Peyer's patch (tissue), 4 donors: Measurements from ENCODE around the gene SLC25A13.

Experiments used
- POLR2A ChIP-seq, 2 donors: fragments of 450-650 bp; IDR thresholded peaks; one replicate each; pipeline ENCODE4 v1.5.1; 2017; ENCODE audit warnings: antibody characterized with exemption in 2 of 2, mild to moderate bottlenecking in 2 of 2, moderate library complexity in 2 of 2
- TF ChIP-seq, protein P1 (sequence below), 6 experiments: fragments of 450-650 bp in 4 of 6; fragments of 200-600 bp in 2 of 6; sonication (generic) in 1 of 6; IDR thresholded peaks; one replicate each; pipeline ENCODE4 v1.5.1; 2017 to 2019; ENCODE audit warnings: antibody characterized with exemption in 6 of 6, mild to moderate bottlenecking in 3 of 6, moderate library complexity in 1 of 6

DNA sequence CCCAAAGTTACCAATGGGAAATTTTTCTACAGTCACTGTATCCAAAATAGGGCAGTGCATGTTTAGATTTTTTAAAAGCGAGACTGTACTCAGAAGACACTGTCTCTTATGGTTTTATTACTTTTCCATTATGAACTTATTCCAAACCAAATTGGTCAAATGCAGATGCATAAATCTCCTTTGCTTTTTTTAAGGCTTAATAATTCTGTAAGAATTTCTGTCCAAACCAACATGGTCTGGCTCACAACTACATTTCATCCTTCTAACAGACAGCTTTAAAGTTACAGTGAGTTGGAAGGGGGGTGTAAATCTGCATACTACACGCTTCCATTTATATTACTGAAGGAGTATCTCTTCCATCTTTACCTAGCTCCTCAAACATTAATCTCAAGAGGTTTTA lies 199.2 kb downstream of the SLC25A13 start:
- TF ChIP-seq POLR2A (IDR thresholded peaks at IDR 0.05) = no peak
- TF ChIP-seq, protein P1, sequence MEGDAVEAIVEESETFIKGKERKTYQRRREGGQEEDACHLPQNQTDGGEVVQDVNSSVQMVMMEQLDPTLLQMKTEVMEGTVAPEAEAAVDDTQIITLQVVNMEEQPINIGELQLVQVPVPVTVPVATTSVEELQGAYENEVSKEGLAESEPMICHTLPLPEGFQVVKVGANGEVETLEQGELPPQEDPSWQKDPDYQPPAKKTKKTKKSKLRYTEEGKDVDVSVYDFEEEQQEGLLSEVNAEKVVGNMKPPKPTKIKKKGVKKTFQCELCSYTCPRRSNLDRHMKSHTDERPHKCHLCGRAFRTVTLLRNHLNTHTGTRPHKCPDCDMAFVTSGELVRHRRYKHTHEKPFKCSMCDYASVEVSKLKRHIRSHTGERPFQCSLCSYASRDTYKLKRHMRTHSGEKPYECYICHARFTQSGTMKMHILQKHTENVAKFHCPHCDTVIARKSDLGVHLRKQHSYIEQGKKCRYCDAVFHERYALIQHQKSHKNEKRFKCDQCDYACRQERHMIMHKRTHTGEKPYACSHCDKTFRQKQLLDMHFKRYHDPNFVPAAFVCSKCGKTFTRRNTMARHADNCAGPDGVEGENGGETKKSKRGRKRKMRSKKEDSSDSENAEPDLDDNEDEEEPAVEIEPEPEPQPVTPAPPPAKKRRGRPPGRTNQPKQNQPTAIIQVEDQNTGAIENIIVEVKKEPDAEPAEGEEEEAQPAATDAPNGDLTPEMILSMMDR (IDR thresholded peaks at IDR 0.05) = no peak
